GM18951 (cell line): Measurements from ENCODE around the gene CASP5.
A peak's percentile ranks its signal among the peaks of the same experiment; 100 is the strongest.
"Not testable (repeated sequence)": the region's sequence is repeated elsewhere in the genome, so short reads cannot be mapped to it uniquely, and the experiment has no call there.

Experiments used
- POLR2A ChIP-seq: IDR thresholded peaks from 4 replicates; pipeline ENCODE4 v1.6.1; 2011; ENCODE audit warnings: mild to moderate bottlenecking; ENCODE audit not compliant: insufficient read length, insufficient read depth; ENCODE audit errors: extremely low read depth
- in situ Hi-C: fragments of 300-500 bp; cut with MboI; formaldehyde crosslinking; loops from one replicate; pipeline ENCODE4 v1.12.0; 2022; ENCODE audit warnings: low sequenced_read_pairs, mixed read lengths, inconsistent platforms; ENCODE audit not compliant: unreplicated experiment

Gene CASP5

DNA sequence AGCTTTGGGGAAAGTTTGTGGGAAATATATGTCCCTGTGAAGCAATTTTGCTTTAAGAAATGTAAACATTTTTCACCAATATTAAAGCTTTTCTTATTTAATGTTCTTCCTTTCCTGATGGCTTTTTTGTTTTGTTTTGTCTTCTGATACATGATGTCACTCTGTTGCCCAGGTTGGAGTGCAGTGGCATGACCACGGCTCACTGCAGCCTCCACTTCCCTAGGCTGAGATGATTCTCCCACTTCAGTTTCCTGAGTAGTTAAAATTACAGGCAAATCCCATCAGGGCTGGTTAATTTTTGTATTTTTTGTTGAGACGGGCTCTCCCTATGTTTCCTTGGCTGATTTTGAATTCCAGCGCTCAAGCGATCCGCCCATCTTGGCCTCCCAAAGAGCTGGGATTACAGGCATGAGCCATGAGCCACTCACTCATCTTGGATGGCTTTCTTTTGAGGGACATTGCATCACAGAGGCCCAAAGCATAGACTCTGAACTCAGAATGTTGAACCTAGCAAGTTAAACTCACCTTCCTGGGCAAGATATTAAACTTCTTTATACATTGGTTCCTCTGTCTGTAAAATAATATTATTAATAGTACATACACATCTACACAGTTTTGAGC is 22.8 kb upstream of the CASP5 start:
- no peak for TF ChIP-seq POLR2A
- in situ Hi-C loops = no loop called here

DNA sequence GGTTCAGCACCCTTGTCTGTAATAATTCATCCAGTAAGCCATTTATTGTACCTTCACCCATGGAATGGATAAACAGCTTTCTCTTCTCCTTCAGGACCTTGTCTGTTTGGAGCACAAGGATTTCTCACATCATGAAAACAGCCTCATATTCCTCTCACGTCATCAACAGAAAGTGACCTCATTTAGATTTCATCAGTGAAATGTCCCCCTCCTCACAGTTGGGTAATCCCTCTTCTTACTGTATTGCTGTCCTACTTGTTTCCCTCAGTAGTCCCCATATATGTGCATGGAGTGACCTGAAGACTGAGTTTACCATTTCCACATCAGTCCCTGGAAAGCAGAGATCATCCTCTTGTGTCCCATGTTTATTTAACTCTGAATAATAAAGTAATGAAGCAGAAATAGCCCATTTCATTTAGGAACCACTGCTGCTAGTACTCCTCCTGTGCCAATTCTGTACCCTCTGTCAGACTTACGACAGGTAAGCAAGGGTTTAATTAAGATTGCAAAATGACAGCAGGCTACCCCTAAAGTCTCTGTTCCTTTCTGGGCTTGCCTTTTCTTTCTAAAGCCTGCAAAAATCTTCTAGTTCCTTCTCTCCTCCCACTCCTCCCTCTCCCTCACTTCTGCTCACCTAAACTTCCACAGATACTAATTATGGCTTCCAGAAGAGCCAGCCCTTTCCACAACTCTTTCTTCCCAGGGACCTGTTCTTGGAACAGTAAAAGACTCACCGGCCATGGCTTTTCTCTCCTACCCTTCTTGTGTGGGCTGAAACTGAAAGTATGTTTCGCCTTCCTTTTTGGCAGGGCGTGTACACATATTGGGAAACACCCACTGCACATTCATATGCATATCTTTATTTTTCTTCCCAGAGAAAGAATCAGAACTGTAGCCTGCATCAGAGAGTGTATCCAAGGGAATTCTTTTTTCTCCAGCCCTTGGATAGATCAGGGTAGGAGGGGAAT is 21.9 kb upstream of the CASP5 start, which contains the start of gene CARD16:
TSS of gene CARD16 (minus strand) at position 779 of the 968 bp plus-strand sequence. CDS start at position 741, 38 bp downstream.
- in situ Hi-C loops = not testable (repeated sequence)
- peak; percentile 36 for TF ChIP-seq POLR2A

- in situ Hi-C loops = no loop called here
- no peak for TF ChIP-seq POLR2A
These were observed 19.2 kb upstream of the CASP5 start for GRCh38 chr11:105042178-105042577.

DNA sequence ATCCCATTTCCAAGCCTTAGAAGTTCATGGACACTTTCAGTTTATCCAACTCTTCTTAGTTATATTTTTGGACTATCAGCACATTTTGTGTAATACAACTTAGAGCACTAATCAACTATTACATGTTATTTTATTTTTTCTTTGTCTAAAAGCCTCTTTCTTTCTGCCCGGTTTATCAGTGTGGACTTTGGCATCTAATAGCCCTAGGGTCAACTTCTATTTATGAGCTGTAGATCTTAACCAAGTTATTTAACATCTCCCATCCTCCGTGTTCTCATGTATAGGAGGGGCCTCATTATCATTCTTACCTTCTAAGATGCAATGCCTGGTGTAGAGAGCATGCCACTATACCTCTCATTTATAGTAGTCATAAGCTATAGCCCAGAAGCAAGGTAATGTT is 17.7 kb upstream of the CASP5 start:
- no peak for TF ChIP-seq POLR2A
- in situ Hi-C loops = no loop called here

GRCh38 chr11:105034813-105035620 is 12.0 kb upstream of the CASP5 start, which contains the start of gene CASP1:
CASP1 (minus strand) TSS chr11:105035144; CDS start chr11:105035113, 31 bp downstream.
- in situ Hi-C loops = no loop called here
- no peak for TF ChIP-seq POLR2A

- in situ Hi-C loops = not testable (repeated sequence)
These were observed 11.4 kb upstream of the CASP5 start for GRCh38 chr11:105034388-105034787.

DNA sequence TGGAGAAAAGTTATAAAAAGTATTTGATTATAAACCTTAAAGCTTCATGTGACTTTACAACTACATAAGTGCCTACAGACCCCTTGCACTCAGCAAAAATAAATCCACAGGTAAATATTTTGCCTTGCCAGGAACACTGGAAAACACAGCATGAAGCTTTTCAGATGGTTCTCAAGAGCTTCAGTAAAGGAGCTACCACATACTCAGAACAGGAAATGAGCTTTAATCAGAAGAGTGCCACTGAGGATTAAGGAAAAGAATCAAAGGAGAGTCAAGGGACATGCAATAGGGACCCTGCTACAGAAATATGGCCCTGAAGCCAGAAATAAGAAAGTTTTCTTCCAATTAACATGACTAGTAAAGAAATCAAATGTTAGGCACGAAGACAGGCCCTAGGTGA is 10.8 kb upstream of the CASP5 start:
- in situ Hi-C loops = no loop called here

DNA sequence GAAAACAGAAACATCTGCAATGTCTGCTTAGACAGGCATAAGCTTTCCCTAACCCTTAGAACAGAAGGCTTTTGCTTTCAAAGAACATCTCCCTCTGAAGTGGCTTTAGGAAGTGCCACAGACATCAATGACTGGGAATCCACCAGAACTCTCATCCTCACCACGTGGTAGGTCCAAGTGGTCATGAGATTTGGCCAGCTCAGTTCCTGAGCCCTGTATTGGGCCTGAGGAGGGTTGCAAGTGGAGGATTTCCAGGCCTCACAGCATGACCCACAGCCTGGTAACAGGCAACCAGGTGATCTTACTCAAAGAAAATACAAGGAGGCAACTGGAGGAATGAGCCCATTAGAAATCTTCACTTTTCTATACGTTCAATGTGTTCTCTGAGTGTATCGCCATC is 10.4 kb upstream of the CASP5 start:
- TF ChIP-seq POLR2A = no peak
- in situ Hi-C loops = no loop called here

More for the DNA sequence above, 10.8 kb upstream of the CASP5 start:
- TF ChIP-seq POLR2A = no peak

DNA sequence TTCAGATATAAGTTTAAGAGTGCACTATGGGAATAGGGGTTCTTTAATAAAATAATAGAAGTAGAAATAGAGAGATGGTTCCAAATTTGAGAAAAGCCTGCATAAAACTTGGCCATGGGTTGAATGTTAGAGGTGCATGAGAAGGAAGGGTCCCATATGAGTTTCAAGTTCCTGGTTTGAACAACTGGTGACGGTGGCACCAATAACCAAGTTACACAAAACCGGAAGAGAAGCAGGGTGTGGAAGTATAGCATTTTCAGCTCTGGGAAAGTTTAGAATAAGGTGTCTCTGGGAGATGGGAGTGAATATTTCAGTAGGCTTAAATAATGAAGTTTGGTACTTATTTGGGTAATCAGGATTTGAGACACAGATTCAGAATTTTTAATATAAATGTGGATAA is 9.5 kb upstream of the CASP5 start:
- in situ Hi-C loops = no loop called here
- TF ChIP-seq POLR2A = no peak

DNA sequence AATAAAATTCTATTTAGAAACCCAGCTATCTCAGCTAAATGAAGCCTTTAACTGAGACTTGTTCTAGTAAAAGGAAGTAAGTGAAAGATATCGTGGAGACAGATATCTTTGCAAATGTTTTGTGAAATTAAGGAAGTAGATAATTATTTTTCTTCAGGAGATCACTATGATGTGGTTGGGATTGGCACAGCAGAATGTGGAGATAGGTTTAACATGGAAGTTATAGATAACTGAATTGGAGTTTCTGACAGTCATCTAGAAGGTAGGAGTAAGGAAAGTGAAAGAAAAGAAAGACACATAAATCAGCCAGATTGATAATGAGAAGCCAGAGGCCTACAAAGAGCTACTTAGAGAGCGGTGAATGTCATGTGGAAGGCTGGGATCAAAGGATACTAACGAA is 4.7 kb upstream of the CASP5 start:
- in situ Hi-C loops = no loop called here
- TF ChIP-seq POLR2A = no peak

- in situ Hi-C loops = no loop called here
- no peak for TF ChIP-seq POLR2A
These were observed 1.4 kb upstream of the CASP5 start for GRCh38 chr11:105024394-105024793.

GRCh38 chr11:105022527-105022926 is 441 bp downstream of the CASP5 start:
- TF ChIP-seq POLR2A = no peak
- in situ Hi-C loops = no loop called here

- in situ Hi-C loops = no loop called here
These were observed 15.5 kb downstream of the CASP5 start for GRCh38 chr11:105007463-105007862.

GRCh38 chr11:105005451-105005845 is 17.5 kb downstream of the CASP5 start:
- in situ Hi-C loops = no loop called here
- TF ChIP-seq POLR2A = no peak

More at GRCh38 chr11:105007463-105007862, 15.5 kb downstream of the CASP5 start:
- no peak for TF ChIP-seq POLR2A
